Naive thymus-derived CD8-positive, alpha-beta T cell (primary cell): ENCODE results near the gene KPNA4. TPM values are rescaled to one million over a fixed set of nuclear protein-coding genes. Genes with fewer than 3 reads are reported as not detected.
"Not testable (repeated sequence)": the region's sequence is repeated elsewhere in the genome, so short reads cannot be mapped to it uniquely, and the experiment has no call there.

Experiments
- ATAC-seq, 2 donors: fragments of 150-1000 bp; cut with Tn5 transposase in 1 of 2; sonication (Bioruptor Pico), chemical (Tn5 transposase) in 1 of 2; 1 replicate in 1 of 2; 2 replicates in 1 of 2; pipeline ENCODE4 v1.10.0; 2021; ENCODE audit warnings: mild to moderate bottlenecking in 2 of 2, moderate library complexity in 2 of 2
- POLR2A ChIA-PET: fragments of 350-600 bp; sonication (Branson Sonifier 250); formaldehyde crosslinking; loops from one replicate; lab custom pipeline; 2021; ENCODE audit warnings: antibody characterized with exemption; lab: Charles Lee
- DNase-seq, 10 donors: peaks; one replicate each; pipeline versions ENCODE4 v3.0.0 to v3.0.0-alpha.2; 2020 to 2022
- H3K27ac Mint-ChIP-seq, 10 donors: one replicate each; pipeline ENCODE4 v1.8.0; 2020 to 2022; ENCODE audit warnings: mild to moderate bottlenecking in 10 of 10, mixed read lengths in 10 of 10, moderate library complexity in 4 of 10, inconsistent platforms in 1 of 10
- H3K27me3 Mint-ChIP-seq, 5 donors: one replicate each; pipeline ENCODE4 v1.8.0; 2021 to 2022; ENCODE audit warnings: mixed read lengths in 5 of 5
- H3K36me3 Mint-ChIP-seq, 3 donors: one replicate each; pipeline ENCODE4 v1.8.0; 2020 to 2022; ENCODE audit warnings: mixed read lengths in 3 of 3, mild to moderate bottlenecking in 2 of 3, inconsistent platforms in 1 of 3
- H3K4me1 Mint-ChIP-seq, 4 donors: one replicate each; pipeline ENCODE4 v1.8.0; 2021 to 2022; ENCODE audit warnings: mixed read lengths in 4 of 4
- H3K4me3 Mint-ChIP-seq, 10 donors: one replicate each; pipeline ENCODE4 v1.8.0; 2020 to 2022; ENCODE audit warnings: mild to moderate bottlenecking in 10 of 10, mixed read lengths in 10 of 10, moderate library complexity in 6 of 10, inconsistent platforms in 1 of 10
- H3K9me3 Mint-ChIP-seq, 9 donors: one replicate each; pipeline ENCODE4 v1.8.0; 2020 to 2022; ENCODE audit warnings: mixed read lengths in 9 of 9, mild to moderate bottlenecking in 3 of 9, inconsistent platforms in 1 of 9, moderate library complexity in 1 of 9
- polyA plus RNA-seq, 3 donors: library from polyadenylated mRNA; unstranded; fragments of 300-500 nt; fragmentation: Illumina TruSeq; gene quantifications; one replicate each; pipeline ENCODE4 v1.2.3, GENCODE V29; 2021
- total RNA-seq, 8 experiments: library from RNA in 2 of 8; stranded (reverse) in 2 of 8; gene quantifications; one replicate each; pipeline ENCODE4 v1.2.3 and lab custom pipeline; 2021 to 2026

The KPNA4 gene
- total RNA-seq (10 to 100 TPM; 50.4 to 54.4 TPM), polyA plus RNA-seq (1 to 10 TPM; 6.2 to 8.1 (median 6.3) TPM), total RNA-seq (lab: John Stamatoyannopoulos, UW) (108 to 187 (median 117) reads per million in 6 experiments)

GRCh38 chr3:160565442-160566403, at the start of gene KPNA4:
Gene KPNA4, minus strand, starts transcription at chr3:160565571. Its CDS starts 289 bp downstream, at chr3:160565282.
- peak; percentile 88 to 89 for ATAC-seq
- Mint-ChIP-seq H3K4me3 (peak within 1 kb of the TSS; percentile 93 to 98 (median 96)), H3K27me3 (no peaks in the 10 kb centered on the region), H3K36me3 (peaks cover 0 to 15% (median 13%) of the 10 kb centered on the region in 3 donors), H3K9me3 (peaks cover 0 to 28% (median 13%) of the 10 kb centered on the region in 9 donors), H3K4me1 (peaks cover 30 to 57% (median 52%) of the 10 kb centered on the region in 4 donors), H3K27ac (peak within 1 kb of the TSS; percentile 93 to 99 (median 96))
- POLR2A ChIA-PET = interaction anchor here (2.3 kb wide), 1 partner anchor 116 kb away, joined by 14 read pairs; the partner anchor contains the start of gene TRIM59
- DNase-seq = peak; percentile 94 to 98 (median 97)

DNA sequence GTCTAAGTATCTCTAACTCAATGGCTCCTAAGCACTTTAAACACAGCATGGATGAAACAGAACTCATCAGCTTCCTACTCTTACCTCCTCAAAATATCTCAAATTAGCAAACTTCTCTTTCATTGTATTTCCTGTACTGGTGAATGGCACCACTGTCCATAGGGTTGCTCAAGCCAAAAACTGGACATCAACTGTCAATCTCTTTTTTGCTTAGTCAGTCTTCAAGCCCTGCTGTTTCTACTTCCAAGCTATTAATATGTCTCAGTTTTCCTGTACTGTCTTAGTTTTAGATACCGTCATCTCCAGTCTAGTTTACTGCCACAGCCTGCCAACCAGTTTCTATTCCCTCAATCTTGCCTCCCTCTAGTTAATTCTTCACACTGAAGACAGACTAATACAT, 48.3 kb upstream of the KPNA4 start:
- Mint-ChIP-seq H3K36me3 (peaks cover 0 to 4% (median 0%) of the 10 kb centered on the region in 3 donors), H3K27me3 (peaks cover 3 to 25% (median 17%) of the 10 kb centered on the region in 5 donors), H3K4me3 (no peak overlapping the region), H3K9me3 (no peaks in the 10 kb centered on the region), H3K27ac (no peak overlapping the region), H3K4me1 (no peaks in the 10 kb centered on the region)
- POLR2A ChIA-PET = no interaction called here
- no peak for DNase-seq
- ATAC-seq = no peak

- H3K36me3 Mint-ChIP-seq = peaks cover 0 to 4% (median 0%) of the 10 kb centered on the region in 3 donors
- no peak overlapping the region for H3K4me3 Mint-ChIP-seq
- H3K27me3 Mint-ChIP-seq = peaks cover 5 to 23% (median 17%) of the 10 kb centered on the region in 5 donors
- no peaks in the 10 kb centered on the region for H3K9me3 Mint-ChIP-seq
- POLR2A ChIA-PET = no interaction called here
- DNase-seq (no peak), ATAC-seq (no peak)
- peak overlapping the region in 1 of 10 donors; percentile 26 for H3K27ac Mint-ChIP-seq
- H3K4me1 Mint-ChIP-seq = no peaks in the 10 kb centered on the region
Measured at GRCh38 chr3:160612386-160613075, 47.2 kb upstream of the KPNA4 start.

DNA sequence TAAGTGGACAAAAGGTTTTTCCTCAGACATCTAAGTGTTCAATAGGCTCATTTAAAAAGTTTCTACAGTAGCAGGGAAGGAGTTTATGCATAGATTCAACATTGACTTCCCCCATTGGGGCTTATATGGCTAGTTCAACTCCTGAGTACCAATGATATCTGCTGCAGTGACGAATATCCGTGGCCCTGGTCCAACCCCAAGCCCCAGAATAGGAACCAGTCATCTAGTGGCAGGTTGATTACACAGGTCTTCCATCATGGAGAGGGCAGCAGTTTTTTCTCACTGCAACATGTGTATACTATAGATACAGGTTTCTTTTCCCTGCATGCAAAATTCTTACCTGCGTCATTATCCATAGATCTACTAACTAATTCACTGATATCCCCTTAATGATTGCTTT, 45.8 kb upstream of the KPNA4 start:
- peaks cover 5 to 21% (median 17%) of the 10 kb centered on the region in 5 donors for H3K27me3 Mint-ChIP-seq
- POLR2A ChIA-PET = no interaction called here
- H3K36me3 Mint-ChIP-seq = peaks cover 0 to 4% (median 0%) of the 10 kb centered on the region in 3 donors
- no peaks in the 10 kb centered on the region for H3K9me3 Mint-ChIP-seq
- no peak for ATAC-seq
- no peak for DNase-seq
- no peak overlapping the region for H3K4me3 Mint-ChIP-seq
- H3K4me1 Mint-ChIP-seq = no peaks in the 10 kb centered on the region
- H3K27ac Mint-ChIP-seq = no peak overlapping the region

DNA sequence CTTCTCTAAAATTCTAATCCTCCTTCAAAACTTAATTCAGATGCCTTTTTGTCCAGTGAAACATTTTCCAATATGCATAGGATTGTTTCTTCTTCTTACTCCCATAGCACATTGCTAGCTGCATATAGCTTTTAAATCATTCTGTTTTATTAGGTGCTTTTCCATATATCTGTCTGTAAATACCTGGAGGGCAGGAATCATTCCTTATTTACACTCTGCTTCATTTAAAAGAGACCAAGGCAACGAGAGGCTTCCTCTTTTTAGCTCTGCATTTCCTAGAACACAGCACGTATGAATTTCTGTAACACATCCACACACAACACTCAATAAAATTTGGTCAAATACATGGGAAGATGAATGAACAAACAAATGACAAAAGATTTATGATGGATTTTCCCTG, 43.5 kb upstream of the KPNA4 start:
- POLR2A ChIA-PET = no interaction called here
- no peak overlapping the region for H3K4me3 Mint-ChIP-seq
- peaks cover 0 to 4% (median 0%) of the 10 kb centered on the region in 3 donors for H3K36me3 Mint-ChIP-seq
- H3K27me3 Mint-ChIP-seq = peaks cover 3 to 14% (median 11%) of the 10 kb centered on the region in 5 donors
- no peaks in the 10 kb centered on the region for H3K4me1 Mint-ChIP-seq
- H3K27ac Mint-ChIP-seq = no peak overlapping the region
- no peak for DNase-seq
- peaks cover 0 to 6% (median 0%) of the 10 kb centered on the region in 9 donors for H3K9me3 Mint-ChIP-seq
- no peak for ATAC-seq

GRCh38 chr3:160607826-160608225, 42.5 kb upstream of the KPNA4 start:
- H3K36me3 Mint-ChIP-seq = peaks cover 0 to 4% (median 0%) of the 10 kb centered on the region in 3 donors
- peaks cover 0 to 6% (median 0%) of the 10 kb centered on the region in 9 donors for H3K9me3 Mint-ChIP-seq
- POLR2A ChIA-PET = no interaction called here
- DNase-seq (no peak), ATAC-seq (no peak)
- H3K27ac Mint-ChIP-seq = no peak overlapping the region
- no peaks in the 10 kb centered on the region for H3K4me1 Mint-ChIP-seq
- H3K4me3 Mint-ChIP-seq = no peak overlapping the region
- H3K27me3 Mint-ChIP-seq = peaks cover under 1 to 10% (median 2%) of the 10 kb centered on the region in 5 donors

- no peak overlapping the region for H3K27ac Mint-ChIP-seq
- peaks cover 0 to 8% (median 0%) of the 10 kb centered on the region in 5 donors for H3K27me3 Mint-ChIP-seq
- DNase-seq (no peak), ATAC-seq (no peak)
- peaks cover 0 to 4% (median 0%) of the 10 kb centered on the region in 3 donors for H3K36me3 Mint-ChIP-seq
- POLR2A ChIA-PET = no interaction called here
- no peaks in the 10 kb centered on the region for H3K4me1 Mint-ChIP-seq
- peaks cover 0 to 6% (median 0%) of the 10 kb centered on the region in 9 donors for H3K9me3 Mint-ChIP-seq
- no peak overlapping the region for H3K4me3 Mint-ChIP-seq
Measured at GRCh38 chr3:160605315-160605714, 39.9 kb upstream of the KPNA4 start.

DNA sequence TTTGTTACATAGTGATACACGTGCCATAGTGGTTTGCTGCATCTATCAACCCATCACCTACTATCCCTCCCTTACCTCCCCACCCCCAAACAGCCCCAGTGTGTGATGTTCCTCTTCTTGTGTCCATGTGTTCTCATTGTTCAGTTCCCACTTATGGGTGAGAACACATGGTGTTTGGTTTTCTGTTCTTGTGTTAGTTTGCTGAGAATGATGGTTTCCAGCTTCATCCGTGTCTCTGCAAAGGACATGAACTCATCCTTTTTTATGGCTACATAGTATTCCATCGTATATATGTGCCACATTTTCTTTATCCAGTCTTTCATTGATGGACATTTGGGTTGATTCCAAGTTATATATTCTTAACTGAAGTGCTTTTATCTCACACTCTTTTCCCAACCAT, 38.5 kb upstream of the KPNA4 start:
- H3K4me3 Mint-ChIP-seq, H3K27me3 Mint-ChIP-seq, POLR2A ChIA-PET, H3K36me3 Mint-ChIP-seq, DNase-seq, ATAC-seq, H3K27ac Mint-ChIP-seq, H3K4me1 Mint-ChIP-seq, H3K9me3 Mint-ChIP-seq: not testable (repeated sequence)

DNA sequence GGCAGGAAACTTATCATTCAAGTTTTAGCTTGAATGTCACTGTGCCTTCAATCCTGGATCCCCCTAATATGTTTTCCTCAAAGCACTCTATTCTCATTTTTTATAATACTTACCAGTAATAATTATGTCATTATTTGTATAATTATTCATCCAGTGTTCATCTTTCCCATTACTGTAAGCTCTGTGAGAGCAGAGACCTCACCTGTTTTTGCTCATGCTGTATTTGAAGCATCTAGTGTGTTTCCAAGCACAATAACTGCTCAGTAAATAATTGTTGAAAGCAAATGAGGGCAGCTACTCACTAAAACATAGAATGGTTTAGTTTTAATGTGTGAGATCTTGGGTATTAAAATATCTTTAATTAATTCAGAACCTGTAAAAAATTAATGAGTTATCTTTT, 36.9 kb upstream of the KPNA4 start:
- no peaks in the 10 kb centered on the region for H3K4me1 Mint-ChIP-seq
- peaks cover 0 to 7% (median 0%) of the 10 kb centered on the region in 5 donors for H3K27me3 Mint-ChIP-seq
- ATAC-seq (no peak), DNase-seq (no peak)
- POLR2A ChIA-PET = no interaction called here
- H3K27ac Mint-ChIP-seq = no peak overlapping the region
- H3K9me3 Mint-ChIP-seq = peaks cover 0 to 6% (median 0%) of the 10 kb centered on the region in 9 donors
- no peak overlapping the region for H3K4me3 Mint-ChIP-seq
- H3K36me3 Mint-ChIP-seq = no peaks in the 10 kb centered on the region

GRCh38 chr3:160601288-160601687, 35.9 kb upstream of the KPNA4 start:
- no peak overlapping the region for H3K4me3 Mint-ChIP-seq
- no peaks in the 10 kb centered on the region for H3K36me3 Mint-ChIP-seq
- H3K27ac Mint-ChIP-seq = no peak overlapping the region
- POLR2A ChIA-PET = no interaction called here
- peaks cover 0 to 7% (median 0%) of the 10 kb centered on the region in 5 donors for H3K27me3 Mint-ChIP-seq
- peaks cover 0 to 6% (median 0%) of the 10 kb centered on the region in 9 donors for H3K9me3 Mint-ChIP-seq
- H3K4me1 Mint-ChIP-seq = no peaks in the 10 kb centered on the region
- DNase-seq = no peak
- ATAC-seq = no peak

DNA sequence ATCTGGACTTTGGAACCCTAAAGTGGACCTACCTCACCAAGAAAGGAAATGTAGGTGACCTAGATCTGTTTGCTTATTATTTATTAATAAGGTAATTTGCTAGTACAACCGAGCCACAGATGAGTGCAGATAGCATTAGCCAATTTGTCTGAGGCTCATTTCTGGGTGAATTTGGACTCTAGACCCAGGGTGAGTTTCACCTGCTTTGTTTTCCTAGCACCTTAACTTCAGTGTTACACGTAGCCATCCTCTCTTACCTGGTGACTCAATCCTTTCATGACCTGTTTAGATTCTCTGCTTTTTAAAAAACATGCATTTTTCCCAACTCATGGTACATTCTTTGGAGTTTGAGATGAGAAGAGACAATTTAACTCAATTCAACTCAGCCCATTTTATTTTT, 33.5 kb upstream of the KPNA4 start:
- Mint-ChIP-seq H3K36me3 (no peaks in the 10 kb centered on the region), H3K9me3 (peaks cover 0 to 8% (median 2%) of the 10 kb centered on the region in 9 donors), H3K4me1 (no peaks in the 10 kb centered on the region), H3K4me3 (no peak overlapping the region), H3K27me3 (peaks cover 0 to 5% (median 0%) of the 10 kb centered on the region in 5 donors), H3K27ac (no peak overlapping the region)
- no peak for DNase-seq
- no peak for ATAC-seq
- POLR2A ChIA-PET = no interaction called here

- Mint-ChIP-seq H3K36me3 (peaks cover 0 to 22% (median 4%) of the 10 kb centered on the region in 3 donors), H3K9me3 (peaks cover 0 to 28% (median 10%) of the 10 kb centered on the region in 9 donors), H3K4me3 (no peak overlapping the region), H3K27me3 (peaks cover 16 to 51% (median 26%) of the 10 kb centered on the region in 5 donors), H3K27ac (peak overlapping the region in 1 of 10 donors; percentile 47), H3K4me1 (no peaks in the 10 kb centered on the region)
- DNase-seq = no peak
- POLR2A ChIA-PET = interaction anchor here (0.5 kb wide), 1 partner anchor 16 kb away, joined by 3 read pairs; no protein-coding TSS in a partner anchor
- no peak for ATAC-seq
Measured at GRCh38 chr3:160588023-160588422, 22.7 kb upstream of the KPNA4 start.
